Smooth muscle cell (in vitro differentiated cells): Measurements from ENCODE around the gene RSPH1. TPM values are rescaled to one million over a fixed set of nuclear protein-coding genes. Genes with fewer than 3 reads are reported as not detected.
A peak's percentile ranks its signal among the peaks of the same experiment; 100 is the strongest.

Source experiments
- DNase-seq: peaks from one replicate; lab custom pipeline; 2025; ENCODE audit not compliant: unreplicated experiment; lab: John Stamatoyannopoulos, UW
- H2AFZ ChIP-seq: fragments of 200-600 bp; sonication (generic); 2 replicates; pipeline ENCODE4 v1.6.0; 2016; ENCODE audit warnings: antibody characterized with exemption, low read depth, mild to moderate bottlenecking
- H3F3A ChIP-seq: fragments of 200-600 bp; sonication (generic); 2 replicates; pipeline ENCODE4 v1.6.0; 2017; ENCODE audit warnings: antibody characterized with exemption, low read depth
- H3K27ac ChIP-seq: fragments of 200-600 bp; sonication (generic); 2 replicates; pipeline ENCODE4 v1.5.1; 2016; ENCODE audit warnings: low read depth, mild to moderate bottlenecking
- H3K27me3 ChIP-seq: fragments of 200-600 bp; sonication (generic); 2 replicates; pipeline ENCODE4 v1.6.1; 2016; ENCODE audit warnings: low read depth, mild to moderate bottlenecking
- H3K36me3 ChIP-seq: fragments of 200-600 bp; sonication (generic); 2 replicates; pipeline ENCODE4 v1.5.1; 2016; ENCODE audit warnings: low read depth
- H3K4me1 ChIP-seq: fragments of 200-600 bp; sonication (generic); 2 replicates; pipeline ENCODE4 v1.5.1; 2016; ENCODE audit warnings: low read depth
- H3K4me2 ChIP-seq: fragments of 200-600 bp; sonication (generic); 2 replicates; pipeline ENCODE4 v1.6.0; 2016; ENCODE audit warnings: mild to moderate bottlenecking
- H3K4me3 ChIP-seq: fragments of 200-600 bp; sonication (generic); 2 replicates; pipeline ENCODE4 v1.5.1; 2016; ENCODE audit warnings: mild to moderate bottlenecking
- H3K79me2 ChIP-seq: fragments of 200-600 bp; sonication (generic); 2 replicates; pipeline ENCODE4 v1.6.0; 2016; ENCODE audit warnings: low read depth, mild to moderate bottlenecking
- H3K9ac ChIP-seq: fragments of 200-600 bp; sonication (generic); 2 replicates; pipeline ENCODE4 v1.6.0; 2016; ENCODE audit warnings: low read depth
- H3K9me3 ChIP-seq: fragments of 200-600 bp; sonication (generic); replicated peaks from 2 replicates; pipeline ENCODE4 v1.5.1; 2016; ENCODE audit warnings: low read depth
- H4K20me1 ChIP-seq: fragments of 200-600 bp; sonication (generic); 2 replicates; pipeline ENCODE4 v1.6.0; 2016; ENCODE audit warnings: low read depth
- CTCF ChIP-seq: fragments of 200-600 bp; sonication (generic); IDR thresholded peaks from 2 replicates; pipeline ENCODE4 v1.5.1; 2017; ENCODE audit warnings: borderline replicate concordance, mild to moderate bottlenecking, antibody characterized with exemption; ENCODE audit not compliant: insufficient read depth, poor library complexity, severe bottlenecking
- WGBS: methylation state at CpG from one replicate; pipeline ENCODE4 v1.1.7; 2016; ENCODE audit warnings: low lambda C conversion rate; 5-methylcytosine and 5-hydroxymethylcytosine counted together
- polyA plus RNA-seq: library from polyadenylated mRNA; unstranded; fragments of >200 nt; fragmentation: Nextera tagmentation; extraction: Ambion mirVana; gene quantifications from 2 replicates; pipeline ENCODE4 v1.2.1, GENCODE V29; 2016
- total RNA-seq: library from RNA; depleted of rRNA; stranded (reverse); fragments of >200 nt; gene quantifications from 2 replicates; pipeline ENCODE4 v1.2.3, GENCODE V29; 2014

Gene RSPH1
- total and polyA plus RNA-seq, 2 experiments from 2014 or later: 0.16 TPM; not detected in 1

GRCh38 chr21:42469272-42469671 lies 26.8 kb downstream of the RSPH1 start:
- H3K9me3 ChIP-seq: no peaks in the 10 kb centered on the region
- no peak for DNase-seq
- H3K4me3 ChIP-seq: no peak overlapping the region
- no peaks in the 10 kb centered on the region for H3K27me3 ChIP-seq
- H4K20me1 ChIP-seq: no peaks in the 10 kb centered on the region
- no peak overlapping the region for H3K9ac ChIP-seq
- H2AFZ ChIP-seq: no peak overlapping the region
- H3K4me1 ChIP-seq: peaks cover 9% of the 10 kb centered on the region
- WGBS: 95% methylated on average over 2 of the region's 2 CpGs
- no peak for TF ChIP-seq CTCF
- H3K27ac ChIP-seq: no peak overlapping the region
- H3F3A ChIP-seq: peaks cover 20% of the 10 kb centered on the region
- H3K4me2 ChIP-seq: peak overlapping the region; percentile 69
- H3K36me3 ChIP-seq: no peaks in the 10 kb centered on the region
- H3K79me2 ChIP-seq: no peaks in the 10 kb centered on the region

- no peak for DNase-seq
- Histone ChIP-seq H3K36me3 (no peaks in the 10 kb centered on the region), H2AFZ (no peak overlapping the region), H3F3A (peaks cover 13% of the 10 kb centered on the region), H3K9ac (no peak overlapping the region), H3K27me3 (no peaks in the 10 kb centered on the region), H3K4me1 (peaks cover 9% of the 10 kb centered on the region), H4K20me1 (no peaks in the 10 kb centered on the region), H3K4me2 (peak overlapping the region; percentile 69), H3K27ac (peak overlapping the region; percentile 79), H3K4me3 (no peak overlapping the region), H3K9me3 (no peaks in the 10 kb centered on the region), H3K79me2 (no peaks in the 10 kb centered on the region)
- no peak for TF ChIP-seq CTCF
- WGBS: 18% methylated on average over 6 of the region's 6 CpGs
Observed at GRCh38 chr21:42468491-42469131, 27.4 kb downstream of the RSPH1 start.

GRCh38 chr21:42467140-42467983 lies 28.7 kb downstream of the RSPH1 start:
- no peak overlapping the region for H2AFZ ChIP-seq
- peak overlapping the region; percentile 69 for H3K4me2 ChIP-seq
- no peaks in the 10 kb centered on the region for H4K20me1 ChIP-seq
- no peaks in the 10 kb centered on the region for H3K9me3 ChIP-seq
- no peaks in the 10 kb centered on the region for H3K27me3 ChIP-seq
- peak overlapping the region; percentile 79 for H3K27ac ChIP-seq
- no peaks in the 10 kb centered on the region for H3K79me2 ChIP-seq
- H3K9ac ChIP-seq: no peak overlapping the region
- 12% methylated on average over 12 of the region's 12 CpGs for WGBS
- DNase-seq: peak; percentile 23
- H3K4me3 ChIP-seq: no peak overlapping the region
- no peaks in the 10 kb centered on the region for H3K36me3 ChIP-seq
- H3F3A ChIP-seq: peaks cover 13% of the 10 kb centered on the region
- H3K4me1 ChIP-seq: peaks cover 9% of the 10 kb centered on the region
- TF ChIP-seq CTCF: peak; percentile 37
